Measurements from ENCODE around the gene TAF4.

DNA sequence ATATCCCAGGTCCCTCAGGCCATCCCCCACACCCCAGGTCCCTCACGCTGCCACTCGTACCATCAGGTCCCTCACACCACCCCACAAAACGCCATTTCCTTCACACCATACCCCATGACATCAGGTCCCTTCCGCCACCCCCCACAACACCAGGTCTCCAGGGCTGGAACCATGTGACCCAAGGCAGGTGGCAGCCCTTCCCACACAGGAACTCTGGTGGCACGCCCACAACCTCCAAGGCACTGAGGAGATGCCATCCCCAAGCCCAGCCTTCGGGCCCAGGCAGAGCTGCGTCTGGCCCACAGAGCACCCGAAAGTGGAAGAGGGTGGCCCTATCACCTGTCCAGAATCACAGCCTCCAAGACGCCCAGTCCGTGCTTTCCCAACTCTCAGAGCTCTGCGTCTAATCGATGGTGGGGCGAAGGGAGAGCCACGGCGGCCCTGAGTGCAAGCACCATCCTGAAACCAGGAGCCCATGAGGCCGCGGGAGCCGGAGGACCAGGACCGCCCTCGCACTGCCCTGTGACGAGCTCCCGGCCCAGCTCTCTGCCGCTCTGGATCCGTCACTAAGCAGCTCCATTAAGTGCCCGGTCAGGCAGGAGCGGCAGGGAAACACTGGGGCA lies 12.7 kb downstream of the TAF4 start:
- TF ChIP-seq, protein P1, sequence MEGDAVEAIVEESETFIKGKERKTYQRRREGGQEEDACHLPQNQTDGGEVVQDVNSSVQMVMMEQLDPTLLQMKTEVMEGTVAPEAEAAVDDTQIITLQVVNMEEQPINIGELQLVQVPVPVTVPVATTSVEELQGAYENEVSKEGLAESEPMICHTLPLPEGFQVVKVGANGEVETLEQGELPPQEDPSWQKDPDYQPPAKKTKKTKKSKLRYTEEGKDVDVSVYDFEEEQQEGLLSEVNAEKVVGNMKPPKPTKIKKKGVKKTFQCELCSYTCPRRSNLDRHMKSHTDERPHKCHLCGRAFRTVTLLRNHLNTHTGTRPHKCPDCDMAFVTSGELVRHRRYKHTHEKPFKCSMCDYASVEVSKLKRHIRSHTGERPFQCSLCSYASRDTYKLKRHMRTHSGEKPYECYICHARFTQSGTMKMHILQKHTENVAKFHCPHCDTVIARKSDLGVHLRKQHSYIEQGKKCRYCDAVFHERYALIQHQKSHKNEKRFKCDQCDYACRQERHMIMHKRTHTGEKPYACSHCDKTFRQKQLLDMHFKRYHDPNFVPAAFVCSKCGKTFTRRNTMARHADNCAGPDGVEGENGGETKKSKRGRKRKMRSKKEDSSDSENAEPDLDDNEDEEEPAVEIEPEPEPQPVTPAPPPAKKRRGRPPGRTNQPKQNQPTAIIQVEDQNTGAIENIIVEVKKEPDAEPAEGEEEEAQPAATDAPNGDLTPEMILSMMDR (conservative IDR thresholded peaks at IDR 0.05), result no peak
- no peak for TF ChIP-seq ZFX (IDR thresholded peaks at IDR 0.05)

Data from C4-2B (cell line).